GM12873 (cell line): ENCODE results near the gene TTC19.

Experiments
- CTCF ChIP-seq: IDR thresholded peaks from 2 replicates; pipeline ENCODE4 v1.5.1; 2012; ENCODE audit warnings: low read depth, mild to moderate bottlenecking, moderate library complexity, low read length, control low read depth; ENCODE audit not compliant: insufficient read depth; ENCODE audit errors: missing control alignments

TTC19 gene

DNA sequence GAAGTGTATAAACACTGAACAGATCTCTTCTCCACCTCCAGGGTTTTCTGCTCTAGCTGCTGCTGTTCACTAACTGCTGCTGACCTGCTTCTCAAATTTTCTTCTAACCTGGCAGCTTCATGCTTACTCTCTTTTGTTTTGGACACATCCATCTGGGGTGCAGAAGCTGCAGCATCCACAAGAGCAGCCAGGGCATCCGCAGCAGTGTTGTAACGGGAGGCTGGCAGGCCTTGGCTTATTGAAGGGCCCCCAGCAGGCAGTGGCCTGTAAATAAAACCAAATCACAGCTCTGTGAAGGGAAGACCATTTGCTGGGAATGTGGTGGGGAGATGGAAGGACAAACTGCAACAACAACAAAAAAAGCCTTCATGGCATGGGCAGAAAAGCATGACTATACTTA lies 62.0 kb downstream of the TTC19 start:
- no peak for TF ChIP-seq CTCF

GRCh38 chr17:16066125-16066524 lies 66.5 kb downstream of the TTC19 start:
- TF ChIP-seq CTCF = no peak

GRCh38 chr17:16068323-16068722 lies 68.7 kb downstream of the TTC19 start:
- TF ChIP-seq CTCF = no peak

DNA sequence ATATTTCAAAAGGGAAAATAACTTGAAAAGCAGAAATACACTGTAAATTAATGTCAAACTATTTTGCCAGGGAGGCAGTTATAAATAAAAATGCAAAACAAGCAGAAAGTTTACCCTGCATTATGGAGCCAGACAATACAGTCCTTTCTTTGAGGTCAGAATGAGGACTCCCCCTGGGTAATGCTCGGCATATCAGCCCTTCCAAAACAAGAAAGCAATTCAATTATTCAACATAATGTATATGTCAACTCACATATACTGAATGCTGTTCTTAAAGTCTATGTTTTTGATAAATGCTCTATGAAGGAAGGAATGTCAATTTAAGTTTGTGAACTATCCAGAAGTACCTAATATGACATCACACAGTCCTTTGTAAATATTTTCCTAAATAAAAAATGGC lies 72.4 kb downstream of the TTC19 start:
- TF ChIP-seq CTCF = no peak

GRCh38 chr17:16073845-16074244 lies 74.2 kb downstream of the TTC19 start:
- TF ChIP-seq CTCF = no peak

- TF ChIP-seq CTCF = no peak
These were observed 74.8 kb downstream of the TTC19 start for GRCh38 chr17:16074423-16074822.

DNA sequence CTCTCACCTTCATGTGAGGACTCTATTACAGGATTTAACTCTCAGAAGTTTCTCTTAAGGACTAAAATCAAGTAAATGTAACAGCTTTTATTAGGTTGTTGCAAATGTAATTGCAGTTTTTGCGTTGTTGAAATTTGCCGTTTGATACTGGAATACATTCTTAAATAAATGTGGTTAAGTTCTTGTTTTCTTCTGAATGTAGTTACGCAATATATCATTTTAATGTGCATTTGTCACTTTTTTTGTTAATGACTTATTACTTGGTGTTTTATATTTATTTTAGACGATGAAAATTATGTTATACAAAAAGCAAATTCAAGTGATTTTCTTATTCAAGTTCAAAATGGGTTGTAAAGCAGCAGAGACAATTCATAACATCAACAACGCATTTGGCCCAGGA lies 76.3 kb downstream of the TTC19 start:
- no peak for TF ChIP-seq CTCF
